HG02610 (cell line): ENCODE data around the gene TNS1.
"Not testable (repeated sequence)": the region's sequence is repeated elsewhere in the genome, so short reads cannot be mapped to it uniquely, and the experiment has no call there.

Experiments
- ATAC-seq: cut with Tn5 transposase; IDR thresholded peaks from one replicate; pipeline ENCODE4 v1.9.1; 2021; ENCODE audit warnings: mild to moderate bottlenecking, moderate library complexity; ENCODE audit not compliant: unreplicated experiment

TNS1 gene

DNA sequence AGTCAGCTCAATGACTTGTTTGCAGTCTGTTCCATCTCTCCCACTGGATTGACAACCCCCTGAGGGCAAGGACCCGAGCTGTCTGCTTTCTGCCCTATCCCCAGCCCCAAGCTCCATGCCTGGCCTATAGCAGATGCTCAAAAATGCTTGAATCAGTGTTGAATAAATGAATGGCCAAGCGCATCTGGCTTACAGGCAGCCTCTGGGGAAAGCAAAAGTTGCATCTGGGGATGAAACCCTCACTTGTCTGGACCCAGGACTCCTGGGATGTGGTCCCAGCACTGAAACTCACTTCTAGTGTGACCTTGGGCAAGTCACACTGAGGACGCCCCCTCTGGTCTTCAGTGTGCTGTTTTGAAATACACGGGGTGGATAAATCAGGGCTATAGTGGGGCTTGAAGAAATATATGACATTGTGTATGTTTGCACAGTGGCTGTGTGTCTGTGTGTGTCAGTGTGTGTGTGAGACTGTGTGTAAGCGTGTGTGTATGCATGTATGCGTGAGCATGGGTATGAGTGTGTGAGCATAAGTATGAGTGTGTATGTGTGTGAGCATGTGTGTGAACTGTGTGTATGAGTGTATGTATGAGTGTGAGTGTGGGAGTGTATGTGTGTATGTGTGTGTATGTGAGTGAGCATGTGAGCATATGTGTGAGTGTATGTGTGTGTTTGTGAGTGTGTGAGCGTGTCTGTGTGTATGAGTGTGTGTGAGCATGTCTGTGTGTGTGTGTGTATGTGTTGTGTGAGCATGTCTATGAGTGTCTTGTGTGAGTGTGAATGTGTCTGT, 27.8 kb upstream of the TNS1 start:
- no peak for ATAC-seq

DNA sequence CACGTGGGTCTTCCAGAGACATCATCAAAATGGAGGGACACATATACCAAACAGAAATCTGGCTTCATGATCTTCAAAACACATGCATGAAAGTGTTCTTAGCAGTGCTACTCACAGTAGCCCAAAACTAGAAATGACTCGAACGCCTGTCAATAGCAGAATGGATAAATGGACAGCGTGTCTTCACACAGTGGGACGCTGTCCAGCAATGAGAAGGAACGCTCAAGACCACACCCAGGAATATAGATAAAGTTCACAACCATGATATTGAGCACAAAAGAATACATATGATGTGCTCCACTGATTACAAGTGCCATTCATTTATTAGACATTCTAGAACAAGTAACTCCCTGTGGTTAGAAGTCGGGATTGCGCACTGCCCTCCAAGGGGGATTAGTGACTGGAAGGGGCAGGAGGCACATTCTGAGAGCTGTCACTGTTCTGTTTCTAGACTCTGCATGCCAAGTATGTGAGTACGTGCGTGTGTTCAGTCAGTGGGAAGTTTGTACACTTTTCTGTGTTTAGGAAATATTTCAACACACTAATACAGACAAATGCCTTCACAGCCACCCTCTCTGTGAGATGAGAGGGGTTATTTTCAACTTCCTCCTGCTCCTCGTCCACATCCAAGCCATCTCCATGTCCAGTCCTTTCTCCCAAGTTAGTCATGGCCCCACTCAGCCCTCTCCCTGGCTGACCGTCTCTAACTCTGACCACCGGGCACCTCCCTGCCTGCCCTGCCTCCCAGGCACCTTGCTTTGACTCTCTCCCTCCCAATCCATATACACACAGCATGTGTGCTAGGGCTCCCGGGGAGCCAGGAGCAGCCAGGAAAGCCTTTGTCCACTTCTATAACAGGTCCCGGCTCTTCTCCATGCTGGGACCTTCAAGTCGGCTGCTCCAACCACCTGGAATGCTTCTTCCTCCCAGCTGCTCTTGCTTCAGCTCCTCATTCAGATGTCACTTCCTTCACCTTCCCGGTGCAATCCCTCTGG, 26.9 kb upstream of the TNS1 start:
- ATAC-seq: no peak

DNA sequence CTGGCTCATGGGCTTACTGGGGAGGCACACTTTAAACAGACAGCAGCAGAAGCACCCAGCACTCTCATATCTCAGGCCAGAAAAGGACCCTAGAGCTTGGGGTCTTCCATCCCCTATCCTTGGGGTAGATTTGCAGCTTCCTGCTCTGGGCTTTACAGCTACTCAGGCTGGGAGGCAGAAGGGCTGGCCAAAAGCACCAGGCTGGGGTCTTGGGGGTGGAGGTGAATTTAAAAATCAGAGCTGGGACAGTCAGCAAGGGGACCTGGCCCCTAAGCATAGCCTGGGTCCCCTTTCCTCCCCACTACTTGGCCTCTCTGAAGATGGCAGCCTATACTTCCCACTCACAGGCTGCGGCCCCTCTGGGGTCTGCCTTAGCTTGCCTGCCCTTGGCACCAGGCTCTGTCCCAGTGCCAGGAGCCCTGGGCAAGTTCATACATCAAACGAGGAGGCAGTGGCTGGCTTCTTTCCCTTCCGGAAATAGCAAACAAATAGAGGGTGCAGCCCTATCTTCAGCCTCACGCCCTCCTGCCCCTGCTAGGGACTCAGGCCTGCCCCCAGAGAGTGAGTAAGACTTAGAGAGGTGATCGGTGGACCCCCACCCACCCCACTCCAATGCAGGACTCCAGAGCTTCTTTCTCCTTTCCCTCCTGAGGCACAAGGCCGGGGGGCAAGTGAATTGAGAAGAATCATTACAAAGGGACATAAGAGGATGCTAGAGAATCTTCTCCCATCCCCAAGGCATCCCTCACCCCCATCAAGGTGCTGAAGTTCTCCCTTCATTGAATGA, 26.0 kb upstream of the TNS1 start:
- no peak for ATAC-seq

DNA sequence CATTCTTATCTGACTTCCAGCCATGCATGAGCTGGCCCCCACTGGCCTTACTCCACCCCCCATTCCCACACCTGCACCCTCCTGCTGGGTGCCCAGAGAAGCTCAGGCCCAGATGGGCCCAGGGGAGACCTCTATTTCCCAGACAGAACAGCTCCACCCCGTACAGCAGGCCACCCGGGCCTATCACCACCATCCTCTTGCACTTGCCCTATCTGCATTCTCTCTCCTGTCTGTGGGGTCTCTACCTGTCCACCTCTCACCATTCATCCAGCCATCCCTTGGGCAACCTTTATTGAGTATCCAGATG, 25.3 kb upstream of the TNS1 start:
- ATAC-seq: no peak

DNA sequence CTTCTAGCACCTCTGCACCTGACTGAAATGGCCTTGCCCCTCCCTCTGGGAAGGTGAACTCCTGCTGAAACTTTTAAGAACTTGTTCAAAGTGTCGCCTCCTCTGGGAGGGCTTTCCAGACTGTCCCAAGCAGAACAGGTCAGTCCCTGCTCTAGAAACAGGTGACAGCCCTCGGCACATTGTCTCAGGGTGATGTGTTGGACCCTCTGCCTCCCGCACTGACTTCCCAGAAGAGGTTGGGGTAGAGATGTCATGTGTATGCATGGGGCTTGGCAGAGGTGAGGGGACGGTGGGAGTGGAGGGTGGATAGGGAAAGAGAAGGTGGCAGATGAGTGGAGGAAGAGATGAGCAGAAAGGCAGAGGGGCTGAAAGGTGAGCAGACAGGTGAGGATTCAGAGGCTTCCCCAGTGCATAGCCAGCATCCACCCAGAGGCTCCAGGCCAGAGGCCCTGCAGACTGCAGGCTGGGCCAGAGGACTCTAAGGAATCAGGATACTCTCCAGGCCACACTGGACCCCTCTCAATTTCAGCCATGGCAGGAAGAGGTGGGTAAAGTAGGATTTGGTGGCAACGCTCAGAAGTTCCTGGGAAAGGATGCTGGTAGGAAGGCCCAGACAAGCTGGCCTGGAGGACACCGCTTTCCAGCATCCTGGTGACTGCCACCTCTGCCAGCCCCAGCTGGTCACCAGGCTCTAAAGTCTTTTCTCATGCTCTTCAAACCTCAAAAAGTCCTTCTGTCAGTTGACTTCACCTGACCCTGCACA, 24.8 kb upstream of the TNS1 start:
- ATAC-seq: no peak

DNA sequence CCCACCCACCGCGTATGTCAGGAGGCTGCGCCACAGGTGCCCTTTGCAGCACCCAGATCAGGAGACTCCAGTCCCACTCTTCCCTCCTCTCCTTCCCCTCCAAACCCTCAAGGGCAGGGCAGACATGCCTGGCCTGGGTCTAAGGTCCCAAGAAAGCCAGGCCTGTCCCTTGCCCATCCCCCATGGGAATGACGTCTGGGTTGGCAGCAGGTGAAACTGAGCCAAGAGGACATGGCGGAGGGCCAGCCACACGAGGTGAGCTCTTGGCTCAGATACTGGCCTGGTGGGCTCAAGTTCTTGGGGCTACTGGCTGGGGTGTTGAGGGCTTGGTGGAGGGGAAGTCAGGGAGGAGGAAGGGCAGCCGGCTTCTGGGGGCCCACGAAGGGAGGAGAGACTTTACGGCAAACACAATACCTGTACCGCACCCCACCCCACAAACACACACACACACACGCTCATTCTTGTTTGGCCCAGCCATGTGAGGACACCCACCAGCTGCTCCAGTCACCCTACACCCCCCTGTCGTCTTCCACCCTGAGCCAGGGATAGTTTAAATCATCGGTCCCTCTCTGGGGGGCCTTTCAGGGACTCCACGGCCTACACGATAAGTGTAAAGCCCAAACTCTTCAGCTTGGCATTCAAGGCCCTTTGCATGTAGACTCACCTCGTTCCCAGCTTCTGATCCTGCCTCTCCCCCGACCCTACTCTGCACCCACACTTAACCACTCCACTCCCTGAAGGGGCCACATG, 24.1 kb upstream of the TNS1 start:
- no peak for ATAC-seq

DNA sequence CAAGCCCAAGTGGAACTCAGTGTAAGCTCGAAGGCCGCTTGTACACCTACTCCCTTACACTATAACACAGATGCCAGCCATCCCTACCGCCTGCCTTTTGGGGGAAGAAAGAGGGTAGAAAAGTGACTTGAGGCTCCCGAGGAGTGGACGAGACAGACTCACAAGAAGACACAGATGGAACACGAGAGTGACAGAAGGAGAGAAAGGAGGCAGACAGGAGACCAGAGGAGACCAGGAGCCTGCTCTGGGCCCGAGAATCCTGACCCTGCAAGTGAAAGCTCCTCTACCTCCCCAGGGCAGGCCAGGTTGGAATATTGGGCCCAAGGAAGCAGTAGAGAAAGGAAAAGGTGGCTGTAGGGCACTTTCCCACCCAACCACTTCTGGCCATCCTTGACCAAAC, 23.4 kb upstream of the TNS1 start:
- ATAC-seq: no peak

DNA sequence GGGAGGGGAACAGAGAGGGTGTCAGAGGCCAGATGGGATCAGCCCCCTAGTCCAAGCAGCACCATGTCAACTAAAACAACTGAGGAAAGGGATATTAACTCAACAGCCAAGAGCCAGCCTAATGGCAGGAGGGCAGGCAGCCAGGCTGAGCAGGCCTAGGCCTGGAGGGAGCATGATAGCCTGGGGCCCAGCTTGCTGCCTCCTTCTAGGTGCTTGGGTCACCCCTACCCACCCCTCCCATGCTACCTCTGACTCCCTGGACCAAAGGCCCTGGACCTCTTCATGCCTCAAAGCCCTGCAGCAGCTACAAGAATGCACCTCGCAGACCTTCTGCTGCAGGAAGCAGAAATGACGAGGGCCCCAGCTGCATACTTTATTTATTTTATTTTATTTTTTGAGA, 22.1 kb upstream of the TNS1 start:
- no peak for ATAC-seq

DNA sequence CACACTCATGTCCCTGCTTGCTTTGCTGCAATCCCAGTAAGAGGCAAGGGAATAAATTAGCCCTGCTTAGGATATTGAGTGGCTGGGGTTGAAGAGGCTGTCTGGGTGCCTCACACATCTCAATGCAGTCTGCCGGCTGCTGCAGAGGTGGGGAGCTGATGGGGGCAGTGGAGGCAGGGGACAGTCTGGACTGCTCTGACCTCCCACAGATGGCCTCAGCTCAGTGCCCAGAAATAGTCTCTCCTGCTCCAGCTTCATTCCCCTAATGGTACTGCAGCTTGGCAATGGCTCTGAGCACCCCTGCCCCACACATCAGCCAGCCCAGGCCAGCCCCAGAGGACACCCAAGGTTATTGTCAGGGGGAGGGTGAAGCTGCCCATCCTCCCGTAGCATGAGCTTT, 21.5 kb upstream of the TNS1 start:
- no peak for ATAC-seq

DNA sequence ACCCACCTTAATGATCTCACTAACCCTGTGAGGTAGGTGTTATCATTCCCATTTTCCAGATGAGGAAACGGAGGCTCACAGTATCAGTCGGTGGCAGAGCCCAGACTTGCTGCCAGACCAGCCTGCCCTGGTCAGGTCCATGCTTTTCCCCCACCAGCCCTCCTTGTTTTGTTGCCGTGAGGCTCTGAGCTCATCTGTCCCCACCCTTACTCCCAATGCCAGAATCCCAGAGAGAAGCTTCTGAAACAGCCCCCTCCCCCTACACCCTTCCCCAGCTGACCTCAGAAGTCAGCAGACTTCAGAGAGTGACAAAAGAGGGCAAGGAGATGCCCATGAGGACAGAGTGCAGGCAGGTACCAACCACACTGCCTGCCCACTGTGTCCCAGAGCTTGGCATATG, 20.8 kb upstream of the TNS1 start:
- ATAC-seq: no peak

DNA sequence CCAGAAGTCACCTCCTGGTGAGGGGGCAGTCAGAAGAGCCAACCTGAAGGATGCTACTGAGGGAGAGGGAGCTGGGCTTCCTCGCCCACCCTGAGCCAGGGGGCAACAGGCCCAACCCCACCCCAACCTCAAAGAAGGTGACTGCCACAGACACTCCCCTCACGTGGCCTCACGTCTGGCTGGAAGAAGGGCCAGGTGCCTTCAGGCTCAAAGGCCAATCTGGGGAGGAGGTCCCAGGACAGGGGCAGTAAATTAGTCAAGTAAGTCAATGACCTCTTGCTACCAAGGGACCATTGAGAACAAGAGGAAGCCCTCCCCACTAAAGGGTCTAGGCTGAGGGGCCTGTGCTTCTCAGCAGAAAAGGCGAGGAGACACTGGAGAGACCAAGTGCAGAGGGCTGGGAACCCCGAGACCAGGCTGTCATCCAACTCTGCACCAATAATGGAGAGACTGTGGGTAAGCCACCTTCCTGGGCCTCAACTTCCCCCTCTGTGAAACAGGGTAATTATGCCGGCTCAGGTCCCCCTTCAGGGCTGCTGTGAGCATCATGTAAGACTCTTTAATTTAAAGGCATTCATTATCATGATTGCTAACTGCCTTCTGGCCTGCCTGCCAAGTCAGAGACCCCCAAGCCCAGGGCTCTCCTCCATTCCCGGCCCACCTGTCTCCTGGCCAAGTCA, 20.2 kb upstream of the TNS1 start:
- ATAC-seq: no peak

DNA sequence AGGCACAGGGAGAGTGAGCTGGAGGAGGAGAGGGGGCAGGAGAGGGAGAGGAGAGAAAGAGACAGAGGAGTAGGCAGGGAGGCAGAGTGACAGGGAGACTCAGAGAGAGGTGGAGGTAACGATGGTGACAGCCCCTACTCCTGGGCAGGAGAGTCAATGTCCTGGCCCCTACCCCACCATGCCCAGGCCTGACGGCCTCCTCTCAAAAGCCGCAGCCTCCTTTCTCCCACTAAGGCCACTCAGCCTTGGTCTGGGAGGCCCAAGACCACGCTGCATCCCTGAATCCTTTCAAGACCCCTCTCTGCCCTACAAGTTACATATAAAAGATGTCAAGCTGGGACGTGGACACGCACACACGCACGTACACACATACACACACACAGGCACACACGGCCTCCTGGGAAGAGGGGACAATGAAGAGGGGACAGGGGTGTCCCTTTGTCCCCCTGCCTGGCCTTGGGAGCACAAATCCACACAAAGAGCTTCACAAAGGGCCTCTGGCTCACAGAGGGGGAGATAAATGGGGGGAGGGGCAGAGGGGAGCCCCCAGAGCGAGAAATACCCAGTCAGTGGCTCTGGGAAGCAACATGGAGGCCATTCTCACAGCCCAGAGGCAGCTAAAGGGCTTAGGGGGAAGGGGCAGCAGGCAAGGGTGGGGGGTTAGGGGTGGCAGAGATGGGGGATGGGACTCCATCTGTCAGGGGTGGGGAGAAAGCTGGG, 19.5 kb upstream of the TNS1 start:
- ATAC-seq: no peak

DNA sequence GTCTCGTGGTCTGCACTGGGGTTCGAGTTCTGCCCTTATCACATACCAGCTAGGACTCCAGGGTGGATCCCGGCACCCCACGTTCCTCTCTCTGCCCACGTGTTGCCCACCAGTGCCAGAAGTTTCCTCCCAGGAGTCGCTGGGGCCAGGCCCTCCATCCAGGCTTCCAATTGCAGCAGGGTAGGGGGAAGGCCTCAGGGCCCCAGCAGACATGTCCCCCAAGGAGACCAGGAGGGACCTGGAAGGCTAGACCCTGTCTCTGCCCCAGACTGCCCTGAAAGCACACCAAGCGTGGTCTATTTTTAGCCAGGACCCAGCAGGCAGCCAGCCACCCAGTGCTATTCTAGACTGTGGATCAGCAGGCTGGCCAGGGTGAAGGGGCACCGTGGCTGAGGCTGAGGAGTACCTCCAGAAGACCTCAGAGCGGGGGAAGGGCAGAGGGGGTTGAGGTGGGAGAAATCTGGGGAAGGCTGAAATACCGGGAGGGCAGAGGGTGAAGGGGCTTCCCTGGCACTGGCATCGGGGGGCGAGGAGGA, 18.8 kb upstream of the TNS1 start:
- ATAC-seq: no peak

DNA sequence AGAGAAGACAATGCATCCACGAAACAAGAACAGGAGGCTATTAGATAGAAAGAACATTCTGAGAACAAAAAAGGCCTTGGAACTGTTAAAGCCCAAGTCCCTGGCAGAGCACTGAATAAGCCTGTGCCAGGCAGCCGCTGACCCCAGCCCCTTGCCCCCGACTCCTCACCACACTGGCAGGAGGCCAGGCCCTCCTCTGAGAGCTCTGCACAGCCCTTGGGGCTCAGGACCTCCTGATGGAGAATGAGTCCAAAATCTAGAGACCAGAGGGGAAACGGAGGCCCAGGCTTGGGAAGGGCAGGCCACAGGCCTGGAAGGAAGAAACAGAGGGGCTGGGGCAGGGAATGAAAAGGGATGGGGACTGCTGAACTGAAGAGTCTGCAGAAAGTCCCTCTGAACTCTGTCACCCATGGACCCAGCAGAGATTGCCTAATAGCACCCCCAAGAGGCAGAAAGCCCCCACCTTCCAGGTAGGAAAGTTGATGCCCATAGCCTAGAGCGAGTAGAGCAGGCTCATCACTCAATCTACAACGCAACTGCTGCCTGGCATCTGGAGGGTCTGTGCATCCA, 18.3 kb upstream of the TNS1 start:
- ATAC-seq: no peak

DNA sequence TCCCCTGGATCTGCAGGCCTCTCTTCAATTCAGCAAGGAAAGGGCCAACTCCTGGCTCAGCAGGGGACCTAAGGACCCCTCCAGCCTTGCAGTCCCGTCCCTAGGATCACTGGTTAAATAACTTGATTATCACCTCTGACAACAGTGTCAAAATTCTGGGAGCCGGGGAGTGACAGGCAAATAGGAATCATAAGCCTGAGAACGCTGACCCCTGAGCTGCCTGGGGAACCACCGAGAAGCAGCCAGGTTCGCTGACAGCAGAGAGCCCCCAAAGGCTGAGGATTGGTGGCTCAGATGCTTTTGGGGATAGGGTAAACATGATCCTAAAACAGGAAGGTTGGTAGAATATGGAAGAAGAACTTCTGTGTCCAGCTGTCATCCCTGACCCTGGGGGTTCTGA, 17.5 kb upstream of the TNS1 start:
- ATAC-seq: no peak

DNA sequence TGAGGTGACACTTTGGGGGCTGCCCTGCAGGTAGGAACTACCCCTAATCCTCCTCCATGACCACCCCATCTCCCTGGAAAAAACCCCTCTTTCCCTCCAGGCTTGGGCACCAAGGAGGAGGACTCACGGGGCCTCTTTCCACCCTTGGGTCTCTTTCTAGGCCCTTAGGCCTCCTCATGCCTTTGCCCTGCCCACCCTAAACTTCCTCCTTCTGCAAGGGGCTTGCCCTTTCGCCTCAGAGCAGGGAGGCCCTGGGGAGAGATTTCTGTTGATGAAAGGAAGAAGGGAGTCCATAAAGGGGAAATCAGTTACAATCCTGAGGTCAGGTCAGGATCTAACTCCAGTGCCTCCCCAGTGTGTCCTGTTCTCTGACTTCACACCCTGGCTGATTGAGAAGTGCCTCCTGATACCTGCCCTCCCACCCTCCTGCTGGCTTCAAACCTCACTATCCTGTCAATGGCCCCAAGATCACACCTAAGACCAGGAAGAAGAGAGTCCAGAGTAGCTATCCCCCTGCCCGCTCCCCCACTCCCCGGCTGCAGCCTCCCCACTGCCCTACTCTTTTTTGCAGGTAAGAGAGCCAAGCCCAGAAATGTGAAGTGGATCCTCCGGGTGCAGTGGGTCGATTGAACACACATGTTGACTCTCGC, 16.7 kb upstream of the TNS1 start:
- ATAC-seq: no peak

DNA sequence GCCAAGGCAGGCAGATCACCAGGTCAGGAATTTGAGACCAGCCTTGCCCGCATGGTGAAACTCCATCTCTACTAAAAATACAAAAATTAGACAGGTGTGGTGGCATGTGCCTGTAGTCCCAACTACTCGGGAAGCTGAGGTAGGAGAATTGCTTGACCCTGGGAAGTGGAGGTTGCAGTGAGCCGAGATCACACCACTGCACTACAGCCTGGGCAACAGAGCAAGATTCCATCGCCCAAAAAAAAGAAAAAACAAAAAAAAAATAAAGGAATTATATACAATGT, 16.0 kb upstream of the TNS1 start:
- ATAC-seq: not testable (repeated sequence)
